OCI-LY1 (cell line): ENCODE data around the gene SORBS1.

Experiments used
- CTCF ChIP-seq: fragments of 200-600 bp; sonication (generic), shearing (Covaris generic); IDR thresholded peaks from 2 replicates; pipeline ENCODE4 v1.5.1; 2017; ENCODE audit warnings: mild to moderate bottlenecking, antibody characterized with exemption, low read length, moderate library complexity, mixed read lengths
- EZH2 ChIP-seq: fragments of 200-600 bp; sonication (generic), shearing (Covaris generic); IDR thresholded peaks from 2 replicates; pipeline ENCODE4 v1.8.0; 2017; ENCODE audit warnings: borderline replicate concordance, mixed run types, mild to moderate bottlenecking, antibody characterized with exemption, low read length, moderate library complexity, mixed read lengths

GRCh38 chr10:95392681-95393164, 168.4 kb downstream of the SORBS1 start:
- no peak for TF ChIP-seq CTCF
- TF ChIP-seq EZH2 = no peak
